ENCODE results near the gene CDH11.

The CDH11 gene

DNA sequence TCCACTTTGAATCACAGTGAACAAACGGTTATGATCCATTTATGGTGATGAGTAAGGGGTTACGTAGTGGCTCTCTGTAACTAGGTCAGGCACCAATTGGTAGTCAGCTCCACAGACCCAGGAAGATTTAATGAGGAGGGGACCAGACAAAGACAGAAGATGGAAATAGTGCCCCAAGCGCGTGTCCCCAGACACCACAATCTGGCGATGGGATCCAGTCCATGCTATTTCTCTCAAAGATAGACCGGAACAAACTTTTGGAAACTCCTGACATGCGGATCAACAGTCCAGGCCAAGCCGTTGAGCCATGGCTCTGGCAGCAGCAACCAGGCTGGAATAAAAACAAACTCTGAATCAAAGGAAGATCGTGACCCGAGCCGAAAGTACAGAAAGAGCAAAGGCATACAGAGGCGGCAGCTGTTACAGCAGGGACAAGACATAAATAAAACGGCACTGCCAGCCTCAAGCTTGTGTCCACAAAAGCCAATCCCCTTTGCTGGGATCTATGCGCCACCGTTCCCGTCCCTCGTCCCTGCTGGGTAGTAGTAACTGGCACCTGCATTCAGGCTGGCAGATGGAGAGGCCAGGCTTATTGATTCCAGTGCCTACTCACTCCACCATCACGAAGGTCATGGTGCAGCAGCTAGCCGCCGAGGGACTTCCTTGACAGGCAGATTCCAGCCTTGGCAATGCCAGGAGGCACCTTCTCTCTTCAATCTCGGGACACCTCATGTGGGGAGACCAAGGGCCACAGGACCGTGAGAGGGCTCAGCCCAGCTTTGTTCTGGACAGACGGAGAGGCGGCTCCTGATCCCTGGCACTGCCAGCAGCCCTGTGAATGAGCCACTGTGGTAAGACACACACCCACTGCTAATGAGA is 50.2 kb downstream of the CDH11 start:
- H3K36me3 ChIP-seq (ENCODE audit: control insufficient read depth, low read length): no peaks in the 10 kb centered on the region
- H3K4me3 ChIP-seq (ENCODE audit: low read length): no peak overlapping the region
- H3K79me2 ChIP-seq (ENCODE audit: control insufficient read depth, low read length): no peaks in the 10 kb centered on the region
- no peaks in the 10 kb centered on the region for H3K9me3 ChIP-seq (ENCODE audit: control insufficient read depth, insufficient read depth, low read length)
- H3K27me3 ChIP-seq (ENCODE audit: control insufficient read depth, low read length): no peaks in the 10 kb centered on the region
- H3F3A ChIP-seq (ENCODE audit: control insufficient read depth, insufficient read depth): no peaks in the 10 kb centered on the region
- no peak overlapping the region for H3K4me2 ChIP-seq (ENCODE audit: low read length)
- H4K20me1 ChIP-seq (ENCODE audit: control insufficient read depth, insufficient read depth, low read depth, low read length): no peaks in the 10 kb centered on the region
- TF ChIP-seq EZH2phosphoT487 (IDR thresholded peaks at IDR 0.05; ENCODE audit: borderline replicate concordance, low read length): no peak
- TF ChIP-seq, protein P1, sequence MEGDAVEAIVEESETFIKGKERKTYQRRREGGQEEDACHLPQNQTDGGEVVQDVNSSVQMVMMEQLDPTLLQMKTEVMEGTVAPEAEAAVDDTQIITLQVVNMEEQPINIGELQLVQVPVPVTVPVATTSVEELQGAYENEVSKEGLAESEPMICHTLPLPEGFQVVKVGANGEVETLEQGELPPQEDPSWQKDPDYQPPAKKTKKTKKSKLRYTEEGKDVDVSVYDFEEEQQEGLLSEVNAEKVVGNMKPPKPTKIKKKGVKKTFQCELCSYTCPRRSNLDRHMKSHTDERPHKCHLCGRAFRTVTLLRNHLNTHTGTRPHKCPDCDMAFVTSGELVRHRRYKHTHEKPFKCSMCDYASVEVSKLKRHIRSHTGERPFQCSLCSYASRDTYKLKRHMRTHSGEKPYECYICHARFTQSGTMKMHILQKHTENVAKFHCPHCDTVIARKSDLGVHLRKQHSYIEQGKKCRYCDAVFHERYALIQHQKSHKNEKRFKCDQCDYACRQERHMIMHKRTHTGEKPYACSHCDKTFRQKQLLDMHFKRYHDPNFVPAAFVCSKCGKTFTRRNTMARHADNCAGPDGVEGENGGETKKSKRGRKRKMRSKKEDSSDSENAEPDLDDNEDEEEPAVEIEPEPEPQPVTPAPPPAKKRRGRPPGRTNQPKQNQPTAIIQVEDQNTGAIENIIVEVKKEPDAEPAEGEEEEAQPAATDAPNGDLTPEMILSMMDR (IDR thresholded peaks at IDR 0.05; ENCODE audit: low read depth, low read length, poor library complexity, severe bottlenecking): no peak
- H3K27ac ChIP-seq (ENCODE audit: low read depth, low read length): no peak overlapping the region
- no peaks in the 10 kb centered on the region for H3K9me2 ChIP-seq (replicated peaks; ENCODE audit: control insufficient read depth, low read length)
- H3K4me1 ChIP-seq (ENCODE audit: control insufficient read depth, low read length): no peaks in the 10 kb centered on the region

DNA sequence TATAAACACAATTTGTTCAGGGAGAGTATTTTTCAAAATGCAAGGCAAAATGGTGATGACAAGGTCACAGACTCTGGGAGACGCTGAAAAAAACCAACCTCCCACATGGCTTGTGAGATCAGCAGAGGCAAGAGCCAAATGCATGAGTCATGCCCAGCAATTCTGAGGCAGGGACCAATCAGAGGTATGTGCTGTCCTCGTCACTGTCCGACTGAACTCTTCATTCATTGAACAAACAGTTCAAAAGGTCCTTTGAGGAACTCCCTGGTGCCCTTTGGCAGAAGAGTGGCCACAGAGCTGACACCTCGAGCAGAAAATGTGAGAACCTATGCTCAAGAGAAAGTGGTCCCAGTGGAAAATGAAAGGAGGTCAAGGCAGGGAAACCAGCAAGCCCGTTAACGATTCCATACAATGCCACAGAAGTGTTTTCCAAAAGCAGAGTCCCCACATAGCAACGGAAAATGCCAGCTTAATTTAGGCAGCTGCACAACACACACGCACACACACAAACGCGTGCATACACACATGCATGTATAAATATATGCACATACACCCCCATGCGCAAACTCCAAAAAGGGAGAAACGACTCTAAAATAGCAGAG is 50.9 kb downstream of the CDH11 start:
- Histone ChIP-seq H3K79me2 (ENCODE audit: control insufficient read depth, low read length) (no peaks in the 10 kb centered on the region), H3F3A (ENCODE audit: control insufficient read depth, insufficient read depth) (no peaks in the 10 kb centered on the region), H3K36me3 (ENCODE audit: control insufficient read depth, low read length) (no peaks in the 10 kb centered on the region), H3K4me1 (ENCODE audit: control insufficient read depth, low read length) (no peaks in the 10 kb centered on the region), H3K9me3 (ENCODE audit: control insufficient read depth, insufficient read depth, low read length) (no peaks in the 10 kb centered on the region), H4K20me1 (ENCODE audit: control insufficient read depth, insufficient read depth, low read depth, low read length) (no peaks in the 10 kb centered on the region), H3K27me3 (ENCODE audit: control insufficient read depth, low read length) (no peaks in the 10 kb centered on the region), H3K9me2 (replicated peaks; ENCODE audit: control insufficient read depth, low read length) (no peaks in the 10 kb centered on the region), H3K4me3 (ENCODE audit: low read length) (no peak overlapping the region), H3K4me2 (ENCODE audit: low read length) (no peak overlapping the region), H3K27ac (ENCODE audit: low read depth, low read length) (no peak overlapping the region)
- no peak for TF ChIP-seq EZH2phosphoT487 (IDR thresholded peaks at IDR 0.05; ENCODE audit: borderline replicate concordance, low read length)
- TF ChIP-seq, protein P1 (IDR thresholded peaks at IDR 0.05; ENCODE audit: low read depth, low read length, poor library complexity, severe bottlenecking): no peak

DNA sequence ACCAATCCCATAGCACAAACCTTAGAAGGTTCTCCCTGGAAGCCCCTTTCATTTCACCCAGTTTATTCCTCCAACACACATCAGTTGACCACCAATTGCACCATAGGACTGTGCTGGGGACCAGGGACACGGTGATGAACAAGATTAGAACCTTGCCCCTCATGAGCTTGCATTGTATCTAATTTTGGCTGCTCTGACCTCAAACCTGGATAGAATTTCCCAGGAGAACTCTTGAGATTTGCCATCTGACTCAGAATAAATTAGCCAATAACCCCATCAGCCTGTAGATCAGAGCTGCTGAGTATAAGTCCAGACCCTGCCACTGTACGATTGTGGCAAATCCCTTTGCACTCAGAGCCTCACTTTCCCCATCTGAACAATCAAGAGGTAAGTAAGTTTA is 52.1 kb downstream of the CDH11 start:
- Histone ChIP-seq H3F3A (ENCODE audit: control insufficient read depth, insufficient read depth) (no peaks in the 10 kb centered on the region), H3K27me3 (ENCODE audit: control insufficient read depth, low read length) (no peaks in the 10 kb centered on the region), H3K9me3 (ENCODE audit: control insufficient read depth, insufficient read depth, low read length) (no peaks in the 10 kb centered on the region), H3K4me2 (ENCODE audit: low read length) (no peak overlapping the region), H3K4me1 (ENCODE audit: control insufficient read depth, low read length) (no peaks in the 10 kb centered on the region), H4K20me1 (ENCODE audit: control insufficient read depth, insufficient read depth, low read depth, low read length) (no peaks in the 10 kb centered on the region), H3K36me3 (ENCODE audit: control insufficient read depth, low read length) (no peaks in the 10 kb centered on the region), H3K9me2 (replicated peaks; ENCODE audit: control insufficient read depth, low read length) (no peaks in the 10 kb centered on the region), H3K79me2 (ENCODE audit: control insufficient read depth, low read length) (no peaks in the 10 kb centered on the region), H3K27ac (ENCODE audit: low read depth, low read length) (no peak overlapping the region), H3K4me3 (ENCODE audit: low read length) (no peak overlapping the region)
- TF ChIP-seq, protein P1 (IDR thresholded peaks at IDR 0.05; ENCODE audit: low read depth, low read length, poor library complexity, severe bottlenecking): no peak
- no peak for TF ChIP-seq EZH2phosphoT487 (IDR thresholded peaks at IDR 0.05; ENCODE audit: borderline replicate concordance, low read length)

Measured in DOHH2 (cell line).